Measurements from ENCODE around the gene IL18RAP.

The IL18RAP gene

DNA sequence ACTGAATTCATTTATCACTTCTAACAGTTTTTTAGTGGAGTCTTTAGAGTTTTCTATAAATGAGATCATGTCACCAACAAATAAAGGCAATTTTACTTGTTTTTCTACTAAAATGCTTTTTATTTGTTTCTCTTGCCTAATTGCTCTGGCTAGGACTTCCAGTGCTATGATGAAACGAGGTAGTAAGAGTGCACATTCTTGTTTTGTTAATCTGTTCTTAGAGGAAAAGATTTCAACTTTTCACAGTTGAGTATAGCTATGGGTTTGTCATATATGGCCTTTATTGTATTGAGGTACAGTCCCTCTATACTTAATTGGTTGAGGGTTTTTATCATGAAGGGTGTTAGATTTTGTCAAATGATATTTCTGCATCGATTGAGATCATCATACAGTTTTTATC is 5.6 kb downstream of the IL18RAP start:
- no peak for DNase-seq (ENCODE audit: low read depth, low spot score)
- no peak overlapping the region for H3K4me3 ChIP-seq
- H3K9me3 ChIP-seq (ENCODE audit: low read depth, low read length) = no peaks in the 10 kb centered on the region
- H3K36me3 ChIP-seq (ENCODE audit: insufficient read depth, low read length) = no peaks in the 10 kb centered on the region
- TF ChIP-seq POLR2AphosphoS5 (IDR thresholded peaks at IDR 0.05; ENCODE audit: borderline replicate concordance, low read depth, low read length) (no peak), FOXP2 (optimal IDR thresholded peaks at IDR 0.05; ENCODE audit: control extremely low read depth, extremely low read length, insufficient read depth) (no peak), EZH2 (IDR thresholded peaks at IDR 0.05) (no peak)
- no peak overlapping the region for H3K27ac ChIP-seq
- H3K9ac ChIP-seq (ENCODE audit: insufficient read length) = no peak overlapping the region

DNA sequence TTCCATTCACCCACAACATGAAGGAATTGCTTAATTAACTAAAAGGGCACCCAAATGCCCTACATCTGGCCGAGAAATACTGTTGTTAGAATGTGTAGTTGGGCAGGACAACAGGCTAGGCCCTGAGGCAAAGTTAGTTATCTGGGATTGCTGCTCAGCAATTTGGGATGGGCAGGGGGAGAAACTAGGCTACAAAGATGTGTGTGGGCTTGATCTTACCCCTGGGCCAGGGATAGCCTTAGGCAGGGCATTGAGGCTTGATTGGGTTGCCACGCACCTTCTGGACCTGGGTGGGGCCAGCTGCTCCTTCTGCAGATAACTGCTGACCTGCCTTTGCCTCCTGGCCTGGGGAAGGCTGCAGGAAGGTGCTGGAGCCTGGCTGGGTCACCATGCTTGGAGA is 9.4 kb downstream of the IL18RAP start:
- no peak overlapping the region for H3K9ac ChIP-seq (ENCODE audit: insufficient read length)
- H3K4me3 ChIP-seq = no peak overlapping the region
- no peaks in the 10 kb centered on the region for H3K9me3 ChIP-seq (ENCODE audit: low read depth, low read length)
- DNase-seq (ENCODE audit: low read depth, low spot score) = no peak
- no peaks in the 10 kb centered on the region for H3K36me3 ChIP-seq (ENCODE audit: insufficient read depth, low read length)
- H3K27ac ChIP-seq = no peak overlapping the region
- TF ChIP-seq EZH2 (IDR thresholded peaks at IDR 0.05) = no peak
- TF ChIP-seq FOXP2 (optimal IDR thresholded peaks at IDR 0.05; ENCODE audit: control extremely low read depth, extremely low read length, insufficient read depth) = no peak
- no peak for TF ChIP-seq POLR2AphosphoS5 (IDR thresholded peaks at IDR 0.05; ENCODE audit: borderline replicate concordance, low read depth, low read length)

- no peak overlapping the region for H3K9ac ChIP-seq (ENCODE audit: insufficient read length)
- H3K27ac ChIP-seq = no peak overlapping the region
- no peaks in the 10 kb centered on the region for H3K9me3 ChIP-seq (ENCODE audit: low read depth, low read length)
- no peaks in the 10 kb centered on the region for H3K36me3 ChIP-seq (ENCODE audit: insufficient read depth, low read length)
- no peak for DNase-seq (ENCODE audit: low read depth, low spot score)
- no peak overlapping the region for H3K4me3 ChIP-seq
- TF ChIP-seq EZH2 (IDR thresholded peaks at IDR 0.05) = no peak
- no peak for TF ChIP-seq POLR2AphosphoS5 (IDR thresholded peaks at IDR 0.05; ENCODE audit: borderline replicate concordance, low read depth, low read length)
- TF ChIP-seq FOXP2 (optimal IDR thresholded peaks at IDR 0.05; ENCODE audit: control extremely low read depth, extremely low read length, insufficient read depth) = no peak
These were observed 11.2 kb downstream of the IL18RAP start for GRCh38 chr2:102433973-102434654.

GRCh38 chr2:102434655-102435381 is 11.9 kb downstream of the IL18RAP start:
- DNase-seq (ENCODE audit: low read depth, low spot score) = no peak
- Histone ChIP-seq H3K36me3 (ENCODE audit: insufficient read depth, low read length) (no peaks in the 10 kb centered on the region), H3K27ac (no peak overlapping the region), H3K9me3 (ENCODE audit: low read depth, low read length) (no peaks in the 10 kb centered on the region), H3K4me3 (no peak overlapping the region), H3K9ac (ENCODE audit: insufficient read length) (no peak overlapping the region)
- TF ChIP-seq FOXP2 (optimal IDR thresholded peaks at IDR 0.05; ENCODE audit: control extremely low read depth, extremely low read length, insufficient read depth) (no peak), POLR2AphosphoS5 (IDR thresholded peaks at IDR 0.05; ENCODE audit: borderline replicate concordance, low read depth, low read length) (no peak)

- H3K4me3 ChIP-seq = no peak overlapping the region
- no peak for TF ChIP-seq POLR2AphosphoS5 (IDR thresholded peaks at IDR 0.05; ENCODE audit: borderline replicate concordance, low read depth, low read length)
- TF ChIP-seq EZH2 (IDR thresholded peaks at IDR 0.05) = no peak
- TF ChIP-seq FOXP2 (optimal IDR thresholded peaks at IDR 0.05; ENCODE audit: control extremely low read depth, extremely low read length, insufficient read depth) = no peak
- H3K9ac ChIP-seq (ENCODE audit: insufficient read length) = no peak overlapping the region
- H3K27ac ChIP-seq = no peak overlapping the region
- no peak for DNase-seq (ENCODE audit: low read depth, low spot score)
- no peaks in the 10 kb centered on the region for H3K9me3 ChIP-seq (ENCODE audit: low read depth, low read length)
- H3K36me3 ChIP-seq (ENCODE audit: insufficient read depth, low read length) = no peaks in the 10 kb centered on the region
These were observed 12.8 kb downstream of the IL18RAP start for GRCh38 chr2:102435741-102436140.

DNA sequence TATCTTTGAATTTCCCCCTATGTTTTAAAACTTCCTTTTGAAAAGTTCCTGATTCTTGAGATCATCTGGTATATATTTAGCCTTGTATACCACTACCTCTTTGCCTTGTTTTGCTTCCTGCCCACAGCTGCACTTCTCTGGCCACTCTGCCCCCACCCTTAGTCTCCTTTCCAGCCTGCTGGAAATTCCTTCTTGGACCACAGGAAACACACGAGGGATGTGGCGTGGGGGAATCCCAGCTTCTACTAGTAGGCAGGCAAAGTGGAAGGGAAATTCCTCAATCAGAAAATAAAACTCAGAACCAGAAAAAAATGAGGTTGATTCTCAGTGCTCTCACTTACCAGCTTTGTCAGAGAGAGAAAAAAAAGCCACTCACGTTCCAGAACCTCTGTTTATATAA is 13.4 kb downstream of the IL18RAP start:
- no peak overlapping the region for H3K9ac ChIP-seq (ENCODE audit: insufficient read length)
- H3K4me3 ChIP-seq = no peak overlapping the region
- no peaks in the 10 kb centered on the region for H3K36me3 ChIP-seq (ENCODE audit: insufficient read depth, low read length)
- TF ChIP-seq EZH2 (IDR thresholded peaks at IDR 0.05) = no peak
- TF ChIP-seq POLR2AphosphoS5 (IDR thresholded peaks at IDR 0.05; ENCODE audit: borderline replicate concordance, low read depth, low read length) = no peak
- TF ChIP-seq FOXP2 (optimal IDR thresholded peaks at IDR 0.05; ENCODE audit: control extremely low read depth, extremely low read length, insufficient read depth) = no peak
- H3K9me3 ChIP-seq (ENCODE audit: low read depth, low read length) = no peaks in the 10 kb centered on the region
- no peak for DNase-seq (ENCODE audit: low read depth, low spot score)
- H3K27ac ChIP-seq = no peak overlapping the region

- Histone ChIP-seq H3K4me3 (no peak overlapping the region), H3K36me3 (ENCODE audit: insufficient read depth, low read length) (no peaks in the 10 kb centered on the region), H3K27ac (no peak overlapping the region), H3K9me3 (ENCODE audit: low read depth, low read length) (no peaks in the 10 kb centered on the region), H3K9ac (ENCODE audit: insufficient read length) (no peak overlapping the region)
- TF ChIP-seq FOXP2 (optimal IDR thresholded peaks at IDR 0.05; ENCODE audit: control extremely low read depth, extremely low read length, insufficient read depth) = no peak
- no peak for TF ChIP-seq POLR2AphosphoS5 (IDR thresholded peaks at IDR 0.05; ENCODE audit: borderline replicate concordance, low read depth, low read length)
- no peak for TF ChIP-seq EZH2 (IDR thresholded peaks at IDR 0.05)
- DNase-seq (ENCODE audit: low read depth, low spot score) = no peak
These were observed 14.2 kb downstream of the IL18RAP start for GRCh38 chr2:102437122-102437521.

GRCh38 chr2:102438111-102438510 is 15.2 kb downstream of the IL18RAP start:
- Histone ChIP-seq H3K36me3 (ENCODE audit: insufficient read depth, low read length) (no peaks in the 10 kb centered on the region), H3K4me3 (no peak overlapping the region), H3K9ac (ENCODE audit: insufficient read length) (no peak overlapping the region), H3K27ac (no peak overlapping the region), H3K9me3 (ENCODE audit: low read depth, low read length) (no peaks in the 10 kb centered on the region)
- TF ChIP-seq EZH2 (IDR thresholded peaks at IDR 0.05) (no peak), POLR2AphosphoS5 (IDR thresholded peaks at IDR 0.05; ENCODE audit: borderline replicate concordance, low read depth, low read length) (no peak), FOXP2 (optimal IDR thresholded peaks at IDR 0.05; ENCODE audit: control extremely low read depth, extremely low read length, insufficient read depth) (no peak)
- DNase-seq (ENCODE audit: low read depth, low spot score) = no peak
